T-helper 2 cell (primary cell): ENCODE measurements around the gene SDR39U1.

Source experiments
- DNase-seq, 5 experiments: peaks; one replicate each; pipeline versions ENCODE4 v3.0.0 to v3.0.0-alpha.2; 2012 to 2022

SDR39U1 gene

DNA sequence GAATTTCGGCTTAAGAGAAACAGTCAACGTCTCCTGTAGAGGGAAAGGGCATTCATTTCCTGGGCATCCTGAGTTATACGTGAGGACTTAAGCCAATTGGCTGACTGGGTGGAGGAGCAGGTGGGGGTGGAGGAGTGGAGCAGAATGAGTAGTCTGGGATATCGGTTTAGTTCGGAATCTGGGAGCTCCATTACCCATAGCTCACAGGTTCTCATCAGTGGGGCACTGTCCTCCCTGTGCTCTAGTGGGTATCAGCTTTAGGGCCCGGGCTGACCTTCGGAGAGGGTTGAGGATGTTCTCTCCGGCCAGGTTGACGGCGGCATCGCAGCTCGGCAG, 704 bp downstream of the SDR39U1 start:
- no peak for DNase-seq

- DNase-seq = no peak
Measured at GRCh38 chr14:24441485-24441884, 1.1 kb downstream of the SDR39U1 start.

GRCh38 chr14:24440606-24441399, 1.8 kb downstream of the SDR39U1 start:
- no peak for DNase-seq

GRCh38 chr14:24439830-24440605, 2.6 kb downstream of the SDR39U1 start:
- no peak for DNase-seq

- no peak for DNase-seq
Measured at GRCh38 chr14:24439257-24439656, 3.3 kb downstream of the SDR39U1 start.

DNA sequence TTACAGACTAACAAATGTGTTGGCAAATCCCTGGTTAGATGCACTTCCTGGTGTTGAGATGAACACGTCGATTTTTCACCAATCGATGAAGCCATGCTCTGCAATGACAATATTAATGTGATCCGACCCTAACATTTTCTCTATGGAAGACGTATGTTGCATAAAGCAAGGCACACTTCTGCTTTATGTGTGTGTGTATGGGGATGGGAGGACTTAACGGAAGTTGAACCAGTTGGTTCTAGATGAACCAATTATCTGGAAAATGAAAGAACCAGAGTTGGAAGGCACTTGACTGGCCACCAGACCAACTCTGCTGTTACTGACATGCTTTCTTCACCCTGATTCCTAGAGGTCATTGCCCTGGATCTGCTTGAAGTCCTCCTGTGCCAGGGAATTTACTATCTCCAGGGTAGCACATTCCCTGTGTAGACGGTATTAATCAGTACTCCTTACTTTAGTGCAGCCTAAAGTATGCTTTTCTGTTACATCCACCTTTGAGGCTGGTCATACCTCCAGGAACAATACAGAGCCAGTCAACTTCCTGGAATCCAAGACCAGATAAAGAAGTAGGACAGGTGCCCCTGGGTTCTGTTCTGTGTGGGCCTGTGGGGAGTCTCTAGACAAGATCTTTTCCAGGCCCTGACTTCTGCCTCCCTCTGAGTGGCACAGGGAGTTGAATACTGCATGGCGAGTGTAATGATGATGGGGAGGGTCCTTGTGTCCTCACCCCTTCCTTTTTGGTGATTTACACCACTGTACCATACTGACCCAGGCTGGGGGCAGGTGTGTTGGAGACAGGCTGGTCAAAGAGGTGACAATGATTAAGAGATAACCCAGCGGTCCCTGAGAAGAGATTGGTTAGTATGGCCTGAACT, 4.1 kb downstream of the SDR39U1 start:
- DNase-seq = no peak

GRCh38 chr14:24437736-24438067, 4.9 kb downstream of the SDR39U1 start:
- no peak for DNase-seq

- DNase-seq = peak in 1 of 5 experiments; percentile 35
Measured at GRCh38 chr14:24437020-24437735, 5.4 kb downstream of the SDR39U1 start.

DNA sequence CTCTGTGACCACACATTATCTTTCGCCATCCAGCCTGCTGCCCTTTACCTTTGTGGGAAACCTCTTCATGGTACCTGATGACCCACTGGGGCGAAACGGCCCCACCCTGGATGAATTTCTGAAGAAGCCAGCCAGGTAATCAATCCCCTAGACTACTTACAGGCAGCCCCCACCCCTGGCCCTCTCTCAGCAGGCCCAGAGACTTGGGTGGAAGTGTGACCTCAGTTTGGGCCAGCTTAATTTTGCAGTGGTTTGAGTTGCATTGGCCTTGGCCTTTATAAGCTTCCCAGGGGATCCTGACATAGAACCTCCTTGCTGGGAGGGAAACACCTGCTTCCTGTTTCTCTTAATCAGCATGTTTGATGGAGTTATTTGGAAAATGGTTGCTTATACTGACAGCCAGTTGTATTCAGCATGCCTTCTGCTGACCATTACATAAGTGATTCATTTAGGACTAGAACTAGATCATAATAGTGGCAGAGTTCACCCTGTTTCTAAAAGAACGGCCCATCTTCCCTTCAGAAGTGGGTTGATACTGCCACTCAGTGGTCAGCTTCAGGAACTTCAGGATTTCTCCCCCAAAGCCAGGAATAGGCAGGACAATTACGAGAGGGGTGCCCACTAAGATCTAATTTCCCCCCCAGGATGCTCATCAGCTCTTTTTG, 6.1 kb downstream of the SDR39U1 start:
- DNase-seq = peak in 2 of 5 experiments; percentile 22 to 60

GRCh38 chr14:24435998-24436354, 6.6 kb downstream of the SDR39U1 start:
- no peak for DNase-seq

DNA sequence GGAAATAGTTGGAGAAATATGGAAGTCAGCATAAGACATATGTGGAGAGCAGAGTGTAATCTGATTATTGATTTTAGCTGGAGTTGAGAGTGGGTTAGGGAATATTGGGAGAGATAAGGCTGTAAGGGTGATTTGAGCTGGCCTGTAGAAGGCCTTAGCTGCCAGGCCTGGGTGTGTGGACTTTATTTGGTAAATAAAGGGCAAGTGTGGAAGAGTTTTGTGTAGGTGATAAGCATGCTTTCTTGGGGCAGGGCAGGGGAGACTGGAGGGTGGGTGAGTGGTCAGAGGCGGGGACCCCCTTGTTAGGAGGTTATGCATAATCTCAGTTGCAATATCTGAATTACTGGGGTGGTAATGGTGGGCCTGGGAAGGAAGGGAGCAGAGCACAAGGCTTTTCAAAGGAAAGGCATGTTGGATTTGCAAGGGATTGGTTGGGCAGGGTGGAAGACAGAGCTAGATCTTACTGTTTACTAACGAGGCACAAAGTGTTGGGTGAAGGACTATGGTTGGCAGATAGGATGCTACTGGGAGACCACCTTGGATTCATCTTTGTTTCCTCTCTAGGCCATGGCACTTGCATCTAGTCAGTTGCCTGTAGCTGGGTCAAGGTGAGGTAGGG, 7.3 kb downstream of the SDR39U1 start:
- DNase-seq = no peak

GRCh38 chr14:24434676-24435075, 7.9 kb downstream of the SDR39U1 start:
- DNase-seq = no peak

DNA sequence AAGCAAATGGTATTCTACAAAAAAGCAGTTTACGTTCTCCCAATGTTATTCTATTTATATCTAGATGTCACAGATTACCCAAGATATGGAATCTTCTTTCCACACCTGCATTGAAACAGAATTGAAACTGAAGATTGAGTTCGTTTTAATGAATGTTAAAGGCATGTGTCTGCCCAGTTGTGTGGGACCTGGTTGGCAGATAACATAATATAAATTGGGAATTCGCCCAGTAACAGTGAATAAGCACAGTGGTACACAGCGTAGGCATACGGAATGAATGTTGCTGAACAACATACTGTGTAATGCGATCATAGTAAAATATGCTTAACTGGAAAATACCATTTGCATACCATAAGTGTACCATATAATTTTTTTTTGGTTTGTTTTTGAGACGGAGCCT, 8.5 kb downstream of the SDR39U1 start:
- no peak for DNase-seq

- DNase-seq = no peak
Measured at GRCh38 chr14:24432259-24433131, 10.1 kb downstream of the SDR39U1 start.

DNA sequence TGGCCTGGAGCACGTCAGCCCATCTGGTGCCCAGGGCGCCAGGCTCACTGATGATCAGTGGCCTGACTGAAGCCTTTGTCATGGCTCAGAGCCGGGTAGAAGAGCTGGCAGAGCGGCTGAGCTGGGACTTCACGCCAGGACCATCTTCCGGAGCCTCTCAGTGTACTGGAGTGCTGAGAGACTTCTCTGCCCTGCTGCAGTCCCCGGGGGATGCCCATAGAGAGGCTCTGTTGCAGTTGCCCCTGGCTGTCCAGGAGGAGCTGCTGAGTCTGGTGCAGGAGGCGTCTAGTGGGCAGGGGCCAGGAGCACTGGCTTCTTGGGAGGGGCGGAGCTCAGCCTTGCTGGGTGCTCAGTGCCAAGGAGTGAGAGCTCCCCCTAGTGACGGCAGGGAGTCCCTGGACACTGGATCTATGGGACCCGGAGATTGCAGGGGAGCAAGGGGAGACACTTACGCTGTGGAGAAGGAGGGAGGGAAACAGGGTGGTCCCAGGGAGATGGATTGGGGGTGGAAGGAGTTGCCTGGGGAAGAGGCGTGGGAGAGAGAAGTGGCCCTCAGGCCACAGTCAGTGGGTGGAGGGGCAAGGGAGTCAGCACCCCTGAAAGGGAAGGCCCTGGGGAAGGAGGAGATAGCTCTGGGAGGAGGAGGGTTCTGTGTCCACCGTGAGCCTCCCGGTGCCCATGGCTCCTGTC, 10.9 kb downstream of the SDR39U1 start:
- peak; percentile 56 to 93 (median 82) for DNase-seq

DNA sequence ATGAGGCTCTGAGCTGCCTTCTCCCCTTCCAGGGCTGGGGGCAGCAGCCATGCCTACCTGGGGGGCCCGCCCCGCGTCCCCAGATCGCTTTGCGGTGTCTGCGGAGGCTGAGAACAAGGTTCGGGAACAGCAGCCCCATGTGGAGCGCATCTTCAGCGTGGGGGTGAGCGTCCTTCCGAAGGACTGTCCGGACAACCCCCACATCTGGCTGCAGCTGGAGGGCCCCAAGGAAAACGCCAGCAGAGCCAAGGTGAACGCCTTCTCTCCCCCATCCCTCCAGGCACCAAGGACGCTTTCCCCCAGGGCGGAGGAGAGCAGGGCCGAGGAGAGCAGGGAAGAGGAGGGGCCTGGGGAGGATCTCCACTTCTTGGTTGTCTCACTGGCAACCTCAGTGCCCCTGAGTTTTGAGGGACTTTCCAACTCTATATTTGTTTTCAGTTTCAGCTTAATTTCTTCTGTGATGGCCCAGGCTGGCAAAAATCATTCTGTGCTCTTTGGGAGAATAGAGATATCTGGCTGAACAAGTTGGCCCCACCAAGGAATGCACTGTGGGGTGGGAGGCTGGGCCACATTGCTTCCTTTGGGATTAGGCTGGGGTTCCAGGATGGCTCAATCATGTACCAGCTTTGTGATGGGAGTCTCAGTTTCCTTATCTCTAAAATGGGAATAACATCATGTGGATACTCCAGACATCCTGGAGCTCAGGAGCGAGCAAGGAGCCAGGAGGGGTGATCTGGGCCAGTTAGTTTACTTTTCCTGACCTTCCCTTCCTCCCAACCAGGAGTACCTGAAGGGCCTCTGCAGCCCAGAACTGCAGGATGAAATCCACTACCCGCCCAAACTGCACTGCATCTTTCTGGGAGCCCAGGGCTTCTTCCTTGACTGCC, 11.7 kb downstream of the SDR39U1 start:
- DNase-seq = peak in 4 of 5 experiments; percentile 51 to 82 (median 60)

DNA sequence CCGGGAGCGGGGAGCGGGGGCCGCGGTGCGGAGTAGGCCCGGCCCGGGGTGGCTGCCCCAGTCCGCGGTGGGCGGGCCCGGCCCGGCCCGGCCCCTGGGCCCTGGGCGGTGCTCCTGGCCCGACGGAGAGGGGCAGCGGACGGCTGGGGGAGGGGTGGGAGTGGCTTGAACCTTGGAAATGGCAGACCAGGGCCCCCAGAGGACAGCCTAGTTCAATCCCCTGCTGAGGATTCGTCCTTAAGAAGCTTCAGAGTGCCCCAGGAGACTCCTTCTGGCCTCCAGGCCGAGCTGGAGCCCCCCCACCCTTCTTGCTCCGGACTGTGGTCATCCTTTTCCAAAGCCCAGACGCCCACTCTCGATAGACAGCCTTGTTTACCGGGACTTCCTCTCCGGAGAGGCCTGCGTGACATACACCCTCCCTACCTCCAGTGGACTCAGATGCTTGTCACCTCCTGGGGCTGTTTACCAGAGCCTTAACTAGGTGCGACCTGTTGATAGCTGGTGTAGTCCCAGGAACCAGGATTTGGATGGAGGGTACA, 12.4 kb downstream of the SDR39U1 start:
- peak in 4 of 5 experiments; percentile 25 to 80 (median 37) for DNase-seq

GRCh38 chr14:24429395-24430142, 13.0 kb downstream of the SDR39U1 start, which contains the start of the genes CBLN3 and KHNYN:
Gene CBLN3 (minus strand): TSS chr14:24429668. CDS start chr14:24429054, 614 bp downstream.
Gene KHNYN (plus strand): TSS chr14:24429954. CDS start chr14:24430731, 777 bp downstream.
- DNase-seq = peak; percentile 74 to 96 (median 82)
